Dermis lymphatic vessel endothelial cell (primary cell): Measurements from ENCODE around the gene MEF2D. TPM values are rescaled to one million over a fixed set of nuclear protein-coding genes. Genes with fewer than 3 reads are reported as not detected.

Experiments used
- total RNA-seq: library from RNA; depleted of rRNA; stranded (reverse); fragments of >200 nt; gene quantifications from 2 replicates; pipeline ENCODE4 v1.2.1, GENCODE V29; 2014

Gene MEF2D
- total RNA-seq, result 4.6 and 6.8 TPM in 2 replicates

DNA sequence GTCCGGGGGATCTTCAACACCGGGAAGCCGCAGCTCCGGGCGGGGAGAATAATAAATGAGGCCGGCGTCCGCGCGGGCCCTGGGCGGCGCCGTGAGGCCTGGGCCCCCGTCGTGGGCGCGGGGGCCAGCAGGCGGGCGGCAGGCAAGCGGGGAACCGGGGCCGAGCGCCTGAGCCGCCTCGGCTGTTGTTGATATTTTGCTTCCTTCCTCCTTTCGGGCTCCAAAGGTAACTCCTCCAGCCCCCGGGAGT is at the start of gene MEF2D:
TSS of gene MEF2D (minus strand) at position 233 of the 250 bp plus-strand sequence. CDS start 17,483 bp downstream, outside the sequence.

Other genes starting within 250 kb of the MEF2D start
- 38.4 and 42.6 TPM in 2 replicates for gene SMG5, start 217.9 kb downstream of the MEF2D start, total RNA-seq
- 0.54 and 0.95 TPM in 2 replicates for gene TMEM79, start 216.4 kb downstream of the MEF2D start, total RNA-seq
- gene GLMP, start 205.1 kb downstream of the MEF2D start, total RNA-seq, result 48.9 and 54.0 TPM in 2 replicates
- gene VHLL, start 201.5 kb downstream of the MEF2D start, total RNA-seq, result 0.11 TPM in 1 of 2 replicates, not detected in the other
- 378 and 523 TPM in 2 replicates for gene CCT3, start 162.5 kb downstream of the MEF2D start, total RNA-seq
- gene TSACC, start 162.2 kb downstream of the MEF2D start, total RNA-seq, result 0.09 and 0.11 TPM in 2 replicates
- not detected in 2 replicates for gene RHBG, start 131.6 kb downstream of the MEF2D start, total RNA-seq
- gene IQGAP3, start 71.8 kb upstream of the MEF2D start, total RNA-seq, result 2.4 and 2.8 TPM in 2 replicates
- not detected in 2 replicates for gene TTC24, start 78.9 kb upstream of the MEF2D start, total RNA-seq
- 39.1 and 42.6 TPM in 2 replicates for gene NAXE, start 91.0 kb upstream of the MEF2D start, total RNA-seq
- 9.8 and 15.8 TPM in 2 replicates for gene GPATCH4, start 100.7 kb upstream of the MEF2D start, total RNA-seq
- under 0.01 TPM in 1 of 2 replicates, not detected in the other for gene HAPLN2, start 118.6 kb upstream of the MEF2D start, total RNA-seq
- gene BCAN, start 141.3 kb upstream of the MEF2D start, total RNA-seq, result not detected in 2 replicates
- gene NES, start 176.6 kb upstream of the MEF2D start, total RNA-seq, result 22.0 and 36.2 TPM in 2 replicates
- gene CRABP2, start 204.8 kb upstream of the MEF2D start, total RNA-seq, result not detected in 2 replicates
- 8.3 and 12.1 TPM in 2 replicates for gene METTL25B, start 227.7 kb upstream of the MEF2D start, total RNA-seq
- gene ISG20L2, start 228.0 kb upstream of the MEF2D start, total RNA-seq, result 5.6 and 7.9 TPM in 2 replicates
- gene MRPL24, start 240.3 kb upstream of the MEF2D start, total RNA-seq, result 29.9 and 31.7 TPM in 2 replicates